HFFc6 (cell line): ENCODE measurements around the gene AUNIP. TPM values are rescaled to one million over a fixed set of nuclear protein-coding genes. Genes with fewer than 3 reads are reported as not detected.

Experiments
- DNase-seq: peaks from one replicate; pipeline ENCODE4 v3.0.0-alpha.2; 2018
- H3K27ac Mint-ChIP-seq: 2 replicates; pipeline ENCODE4 v1.8.0; 2020; ENCODE audit warnings: mild to moderate bottlenecking, mixed read lengths
- H3K27me3 Mint-ChIP-seq: 2 replicates; pipeline ENCODE4 v1.8.0; 2021; ENCODE audit warnings: mild to moderate bottlenecking, moderate library complexity, mixed read lengths; ENCODE audit not compliant: insufficient read depth
- H3K36me3 Mint-ChIP-seq: 2 replicates; pipeline ENCODE4 v1.8.0; 2021; ENCODE audit warnings: low read depth, mixed read lengths
- H3K4me1 Mint-ChIP-seq: 2 replicates; pipeline ENCODE4 v1.8.0; 2020; ENCODE audit warnings: low read depth, mixed read lengths
- H3K4me3 Mint-ChIP-seq: 2 replicates; pipeline ENCODE4 v1.8.0; 2020; ENCODE audit warnings: mild to moderate bottlenecking, moderate library complexity, mixed read lengths
- H3K9me3 Mint-ChIP-seq: 2 replicates; pipeline ENCODE4 v1.8.0; 2020; ENCODE audit warnings: mild to moderate bottlenecking, mixed read lengths
- total RNA-seq, 6 experiments: library from RNA; stranded (reverse); fragmentation: NEBNext Ultra II Directional; extraction: Animal tissue kit (Norgen Biotek cat#: 25700); gene quantifications; 2 replicates in 1 of 6; 3 replicates in 5 of 6; pipeline ENCODE4 v1.2.3, GENCODE V29; 2021
- TF ChIP-seq, protein P1 (sequence below): fragments of 200-600 bp; sonication (generic); IDR thresholded peaks from 2 replicates; pipeline ENCODE4 v1.5.0; 2021; ENCODE audit warnings: antibody characterized with exemption, mild to moderate bottlenecking

The AUNIP gene
- total RNA-seq, 6 experiments from 2014 or later, result 2.4 to 3.6 (median 3.2) TPM

DNA sequence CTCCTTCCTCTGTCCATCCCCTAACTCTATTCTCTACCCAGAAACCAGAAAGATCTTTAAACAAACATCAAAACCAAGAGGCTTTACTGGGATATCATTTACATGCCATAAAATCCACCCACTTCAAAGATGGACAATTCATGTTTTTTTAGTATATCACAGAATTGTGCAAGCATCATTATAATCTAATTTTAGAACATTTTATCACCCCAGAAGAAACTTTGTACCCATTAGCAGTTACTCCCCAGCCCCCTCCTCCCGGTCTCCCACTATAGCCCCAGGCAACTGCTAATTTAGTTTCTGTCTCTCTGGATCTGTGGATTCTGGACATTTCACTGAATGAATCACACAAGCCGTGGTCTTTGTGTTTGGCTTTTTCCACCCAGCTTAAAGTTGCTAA, 64.0 kb downstream of the AUNIP start:
- Mint-ChIP-seq H3K4me3 (no peak overlapping the region), H3K27me3 (peaks cover 36% of the 10 kb centered on the region), H3K36me3 (peaks cover 3% of the 10 kb centered on the region; the same call in 1 of the 2 replicates), H3K4me1 (peaks cover 21% of the 10 kb centered on the region), H3K9me3 (no peaks in the 10 kb centered on the region), H3K27ac (no peak overlapping the region)
- TF ChIP-seq, protein P1, sequence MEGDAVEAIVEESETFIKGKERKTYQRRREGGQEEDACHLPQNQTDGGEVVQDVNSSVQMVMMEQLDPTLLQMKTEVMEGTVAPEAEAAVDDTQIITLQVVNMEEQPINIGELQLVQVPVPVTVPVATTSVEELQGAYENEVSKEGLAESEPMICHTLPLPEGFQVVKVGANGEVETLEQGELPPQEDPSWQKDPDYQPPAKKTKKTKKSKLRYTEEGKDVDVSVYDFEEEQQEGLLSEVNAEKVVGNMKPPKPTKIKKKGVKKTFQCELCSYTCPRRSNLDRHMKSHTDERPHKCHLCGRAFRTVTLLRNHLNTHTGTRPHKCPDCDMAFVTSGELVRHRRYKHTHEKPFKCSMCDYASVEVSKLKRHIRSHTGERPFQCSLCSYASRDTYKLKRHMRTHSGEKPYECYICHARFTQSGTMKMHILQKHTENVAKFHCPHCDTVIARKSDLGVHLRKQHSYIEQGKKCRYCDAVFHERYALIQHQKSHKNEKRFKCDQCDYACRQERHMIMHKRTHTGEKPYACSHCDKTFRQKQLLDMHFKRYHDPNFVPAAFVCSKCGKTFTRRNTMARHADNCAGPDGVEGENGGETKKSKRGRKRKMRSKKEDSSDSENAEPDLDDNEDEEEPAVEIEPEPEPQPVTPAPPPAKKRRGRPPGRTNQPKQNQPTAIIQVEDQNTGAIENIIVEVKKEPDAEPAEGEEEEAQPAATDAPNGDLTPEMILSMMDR, result no peak
- peak; percentile 39 for DNase-seq

DNA sequence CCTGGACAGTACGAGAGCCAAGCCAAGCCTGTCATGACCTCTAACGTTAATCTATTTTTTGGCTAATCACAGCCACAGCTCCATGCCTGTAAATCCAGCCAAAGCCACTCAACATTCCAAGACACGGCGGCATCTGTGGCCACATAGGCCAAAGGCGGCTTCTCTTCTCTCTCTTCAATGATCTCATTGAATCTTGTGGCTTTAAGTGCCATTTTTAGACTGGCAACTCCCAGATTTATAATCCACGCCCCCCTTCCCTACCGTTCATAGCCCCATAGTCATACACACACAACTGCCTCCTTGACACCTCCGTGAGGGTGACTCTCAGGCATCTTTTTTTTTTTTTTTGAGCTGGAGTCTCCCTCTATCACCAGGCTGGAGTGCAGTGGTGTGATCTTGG, 64.9 kb downstream of the AUNIP start:
- H3K9me3 Mint-ChIP-seq, result no peaks in the 10 kb centered on the region
- no peak overlapping the region for H3K4me3 Mint-ChIP-seq
- peaks cover 21% of the 10 kb centered on the region for H3K4me1 Mint-ChIP-seq
- peaks cover 42% of the 10 kb centered on the region for H3K27me3 Mint-ChIP-seq
- H3K27ac Mint-ChIP-seq, result no peak overlapping the region
- TF ChIP-seq, protein P1, result no peak
- peaks cover 6% of the 10 kb centered on the region; the same call in 1 of the 2 replicates for H3K36me3 Mint-ChIP-seq
- no peak for DNase-seq

DNA sequence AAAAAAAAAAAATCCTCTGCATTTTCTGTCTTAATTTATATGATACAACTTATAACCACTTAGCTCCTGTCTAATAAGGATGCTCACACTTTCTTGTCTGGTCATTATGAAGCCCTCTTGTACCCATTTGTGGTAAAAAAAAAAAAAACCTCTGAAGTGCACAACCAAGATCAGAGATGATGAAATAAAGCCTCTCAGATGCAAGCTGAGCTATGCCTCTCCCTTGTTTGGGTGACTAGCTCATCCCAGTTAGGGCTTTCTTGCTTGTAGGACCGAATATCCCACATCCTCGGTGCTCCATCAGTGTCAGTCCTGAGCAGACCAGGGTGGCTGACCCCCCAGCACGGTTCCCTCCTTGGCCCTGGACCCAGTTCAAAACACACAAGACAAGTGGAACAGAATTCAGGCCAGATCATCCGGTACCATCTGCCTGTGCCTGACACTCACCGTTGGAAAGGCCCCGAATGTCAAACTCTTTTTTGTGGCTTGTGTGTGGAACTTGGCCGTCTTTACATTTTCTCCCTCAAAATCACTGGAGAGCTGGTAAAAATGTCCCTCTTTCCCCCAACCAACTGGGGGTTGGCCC, 65.6 kb downstream of the AUNIP start:
- DNase-seq, result no peak
- H3K9me3 Mint-ChIP-seq, result no peaks in the 10 kb centered on the region
- TF ChIP-seq, protein P1, result no peak
- H3K27ac Mint-ChIP-seq, result no peak overlapping the region
- peaks cover 21% of the 10 kb centered on the region for H3K4me1 Mint-ChIP-seq
- peaks cover 42% of the 10 kb centered on the region for H3K27me3 Mint-ChIP-seq
- H3K36me3 Mint-ChIP-seq, result peaks cover 6% of the 10 kb centered on the region; the same call in 1 of the 2 replicates
- H3K4me3 Mint-ChIP-seq, result no peak overlapping the region

DNA sequence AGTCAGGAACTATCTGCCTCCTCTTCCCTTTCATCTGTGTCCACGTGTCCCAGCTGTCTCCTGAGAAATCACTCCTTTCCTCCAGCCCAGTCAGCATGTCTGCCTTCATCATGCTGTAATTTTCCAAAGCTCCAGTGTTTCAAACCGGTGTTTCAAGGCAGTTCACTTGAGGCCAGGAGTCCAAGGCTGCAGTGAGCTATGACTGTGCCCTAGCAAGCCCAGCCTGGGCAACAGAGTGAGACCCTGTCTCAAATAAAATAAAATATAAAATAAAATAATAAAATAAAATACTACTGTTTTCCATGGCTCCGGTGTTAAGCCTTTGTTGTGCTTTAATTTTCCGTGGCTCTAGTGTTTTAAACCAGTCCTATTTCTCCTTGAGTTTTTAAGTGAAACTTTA, 67.1 kb downstream of the AUNIP start:
- Mint-ChIP-seq H3K4me3 (no peak overlapping the region), H3K9me3 (no peaks in the 10 kb centered on the region), H3K27ac (no peak overlapping the region), H3K27me3 (peaks cover 42% of the 10 kb centered on the region), H3K36me3 (peaks cover 6% of the 10 kb centered on the region; the same call in 1 of the 2 replicates), H3K4me1 (peaks cover 31% of the 10 kb centered on the region)
- TF ChIP-seq, protein P1, result no peak
- DNase-seq, result no peak

DNA sequence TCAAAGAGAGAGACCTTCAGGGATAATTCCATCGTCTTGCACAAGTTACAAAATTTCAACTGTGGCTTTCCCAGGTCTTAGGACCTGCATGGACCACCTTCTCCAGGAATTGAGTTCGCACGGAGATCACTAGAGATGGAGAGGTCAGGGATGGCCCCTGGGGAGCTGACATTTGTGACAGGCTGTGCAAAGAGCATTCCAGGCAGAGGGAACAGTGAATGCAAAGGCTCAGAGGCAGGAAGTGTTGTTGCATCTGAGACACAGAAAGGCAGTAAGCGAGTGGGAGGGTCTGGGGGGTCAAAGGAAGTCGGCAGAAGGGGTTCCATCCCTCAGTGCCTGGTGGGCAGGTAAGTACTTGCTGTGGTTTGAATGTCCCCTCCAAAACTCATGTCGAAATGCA, 68.8 kb downstream of the AUNIP start:
- no peak for DNase-seq
- Mint-ChIP-seq H3K9me3 (no peaks in the 10 kb centered on the region), H3K27me3 (peaks cover 38% of the 10 kb centered on the region), H3K4me3 (no peak overlapping the region), H3K36me3 (peaks cover 6% of the 10 kb centered on the region; the same call in 1 of the 2 replicates), H3K4me1 (peaks cover 28% of the 10 kb centered on the region), H3K27ac (no peak overlapping the region)
- TF ChIP-seq, protein P1, result no peak
